Glutamatergic neuron (in vitro differentiated cells): Measurements from ENCODE around the gene TMEM59L. TPM values are rescaled to one million over a fixed set of nuclear protein-coding genes. Genes with fewer than 3 reads are reported as not detected.
A peak's percentile ranks its signal among the peaks of the same experiment; 100 is the strongest.

Source experiments
- DNase-seq: peaks from one replicate; pipeline ENCODE4 v3.0.0; 2022
- H3K27ac Mint-ChIP-seq: one replicate; pipeline ENCODE4 v1.8.0; 2020; ENCODE audit warnings: mild to moderate bottlenecking, mixed read lengths, inconsistent platforms; ENCODE audit not compliant: unreplicated experiment
- H3K27me3 Mint-ChIP-seq: one replicate; pipeline ENCODE4 v1.8.0; 2020; ENCODE audit warnings: mild to moderate bottlenecking, moderate library complexity, mixed read lengths, inconsistent platforms; ENCODE audit not compliant: unreplicated experiment
- H3K36me3 Mint-ChIP-seq: one replicate; pipeline ENCODE4 v1.8.0; 2020; ENCODE audit warnings: mild to moderate bottlenecking, mixed read lengths, inconsistent platforms; ENCODE audit not compliant: unreplicated experiment
- H3K4me1 Mint-ChIP-seq: one replicate; pipeline ENCODE4 v1.8.0; 2020; ENCODE audit warnings: mild to moderate bottlenecking, low read depth, mixed read lengths, inconsistent platforms; ENCODE audit not compliant: unreplicated experiment
- H3K4me3 Mint-ChIP-seq: one replicate; pipeline ENCODE4 v1.8.0; 2020; ENCODE audit warnings: mild to moderate bottlenecking, mixed read lengths, inconsistent platforms; ENCODE audit not compliant: unreplicated experiment
- H3K9me3 Mint-ChIP-seq: one replicate; pipeline ENCODE4 v1.8.0; 2020; ENCODE audit warnings: mild to moderate bottlenecking, moderate library complexity, mixed read lengths, inconsistent platforms; ENCODE audit not compliant: unreplicated experiment
- CTCF ChIP-seq: fragments of 200-600 bp; sonication (generic); IDR thresholded peaks from one replicate; pipeline ENCODE4 v1.5.0; 2021; ENCODE audit not compliant: partially characterized antibody, unreplicated experiment
- total RNA-seq: library from RNA; stranded (reverse); fragmentation: NEBNext Ultra II Directional; extraction: Animal tissue kit (Norgen Biotek cat#: 25700); gene quantifications from one replicate; pipeline ENCODE4 v1.2.1, GENCODE V29; 2021; ENCODE audit not compliant: unreplicated experiment

The TMEM59L gene
- total RNA-seq, 1 donor from 2014 or later: 92.3 TPM

GRCh38 chr19:18645035-18645511 lies 32.4 kb downstream of the TMEM59L start:
- H3K27me3 Mint-ChIP-seq: no peaks in the 10 kb centered on the region
- peaks cover 4% of the 10 kb centered on the region for H3K36me3 Mint-ChIP-seq
- DNase-seq: no peak
- H3K27ac Mint-ChIP-seq: no peak overlapping the region
- H3K4me1 Mint-ChIP-seq: peaks cover 13% of the 10 kb centered on the region
- no peak for TF ChIP-seq CTCF
- no peak overlapping the region for H3K4me3 Mint-ChIP-seq
- H3K9me3 Mint-ChIP-seq: peaks cover 2% of the 10 kb centered on the region

GRCh38 chr19:18646535-18647370 lies 34.1 kb downstream of the TMEM59L start:
- Mint-ChIP-seq H3K27me3 (no peaks in the 10 kb centered on the region), H3K27ac (no peak overlapping the region), H3K4me1 (peaks cover 20% of the 10 kb centered on the region), H3K36me3 (peaks cover 4% of the 10 kb centered on the region), H3K9me3 (peaks cover 2% of the 10 kb centered on the region), H3K4me3 (no peak overlapping the region)
- peak; percentile 55 for DNase-seq
- no peak for TF ChIP-seq CTCF

- peak overlapping the region; percentile 2 for H3K27ac Mint-ChIP-seq
- H3K9me3 Mint-ChIP-seq: peaks cover 2% of the 10 kb centered on the region
- DNase-seq: no peak
- H3K4me3 Mint-ChIP-seq: no peak overlapping the region
- peaks cover 3% of the 10 kb centered on the region for H3K27me3 Mint-ChIP-seq
- peaks cover 20% of the 10 kb centered on the region for H3K4me1 Mint-ChIP-seq
- TF ChIP-seq CTCF: no peak
- H3K36me3 Mint-ChIP-seq: peaks cover 4% of the 10 kb centered on the region
Measured at GRCh38 chr19:18647371-18647767, 34.7 kb downstream of the TMEM59L start.

GRCh38 chr19:18647807-18648206 lies 35.1 kb downstream of the TMEM59L start:
- Mint-ChIP-seq H3K27me3 (peaks cover 3% of the 10 kb centered on the region), H3K36me3 (peaks cover 4% of the 10 kb centered on the region), H3K9me3 (peaks cover 2% of the 10 kb centered on the region), H3K4me1 (peaks cover 20% of the 10 kb centered on the region), H3K27ac (no peak overlapping the region), H3K4me3 (no peak overlapping the region)
- TF ChIP-seq CTCF: no peak
- DNase-seq: no peak

- no peak for DNase-seq
- Mint-ChIP-seq H3K4me1 (peaks cover 20% of the 10 kb centered on the region), H3K27ac (no peak overlapping the region), H3K27me3 (peaks cover 3% of the 10 kb centered on the region), H3K4me3 (no peak overlapping the region), H3K9me3 (peaks cover 2% of the 10 kb centered on the region), H3K36me3 (peaks cover 4% of the 10 kb centered on the region)
- no peak for TF ChIP-seq CTCF
Measured at GRCh38 chr19:18648973-18649315, 36.3 kb downstream of the TMEM59L start.
